Natural killer cell (primary cell): Measurements from ENCODE around the gene EGFR. TPM values are rescaled to one million over a fixed set of nuclear protein-coding genes. Genes with fewer than 3 reads are reported as not detected.

Experiments used
- ATAC-seq, 3 donors: fragments of 150-1000 bp in 2 of 3; fragments of 200-7000 bp in 1 of 3; cut with Tn5 transposase; 1 replicate in 1 of 3; 2 replicates in 2 of 3; pipeline ENCODE4 v1.10.0; 2021; ENCODE audit warnings: mild to moderate bottlenecking in 2 of 3, moderate library complexity in 2 of 3
- DNase-seq, 2 donors: peaks; one replicate each; pipeline versions ENCODE4 v3.0.0 to v3.0.0-alpha.2; 2013 to 2021; ENCODE audit warnings: mixed read lengths in 1 of 2
- H3K27ac ChIP-seq: one replicate; pipeline ENCODE4 v1.5.1; 2013; ENCODE audit warnings: mild to moderate bottlenecking, low read length
- H3K27me3 ChIP-seq: one replicate; pipeline ENCODE4 v1.6.1; 2013; ENCODE audit warnings: low read length; ENCODE audit not compliant: control insufficient read depth, insufficient read depth
- H3K36me3 ChIP-seq: one replicate; pipeline ENCODE4 v1.6.1; 2013; ENCODE audit warnings: low read length; ENCODE audit not compliant: control insufficient read depth, insufficient read depth
- H3K4me1 ChIP-seq: one replicate; pipeline ENCODE4 v1.6.1; 2013; ENCODE audit warnings: low read length; ENCODE audit not compliant: control insufficient read depth, insufficient read depth
- H3K4me3 ChIP-seq: one replicate; pipeline ENCODE4 v1.5.1; 2013; ENCODE audit warnings: low read length
- H3K9me3 ChIP-seq: one replicate; pipeline ENCODE4 v1.6.1; 2013; ENCODE audit warnings: low read length; ENCODE audit not compliant: control insufficient read depth, insufficient read depth
- H3K27ac Mint-ChIP-seq, 2 donors: one replicate each; pipeline ENCODE4 v1.8.0; 2022; ENCODE audit warnings: mild to moderate bottlenecking in 2 of 2, mixed read lengths in 2 of 2, moderate library complexity in 1 of 2
- H3K27me3 Mint-ChIP-seq, 2 donors: one replicate each; pipeline ENCODE4 v1.8.0; 2022; ENCODE audit warnings: low read depth in 2 of 2, mixed read lengths in 2 of 2
- H3K36me3 Mint-ChIP-seq: one replicate; pipeline ENCODE4 v1.8.0; 2022; ENCODE audit warnings: mixed read lengths
- H3K4me1 Mint-ChIP-seq, 2 donors: one replicate each; pipeline ENCODE4 v1.8.0; 2022; ENCODE audit warnings: mixed read lengths in 2 of 2
- H3K4me3 Mint-ChIP-seq: one replicate; pipeline ENCODE4 v1.8.0; 2022; ENCODE audit warnings: mild to moderate bottlenecking, moderate library complexity, mixed read lengths
- H3K9me3 Mint-ChIP-seq, 2 donors: one replicate each; pipeline ENCODE4 v1.8.0; 2022; ENCODE audit warnings: mixed read lengths in 2 of 2
- WGBS: methylation state at CpG from one replicate; pipeline ENCODE4 v1.1.7; 2013; ENCODE audit warnings: missing lambda C conversion rate; ENCODE audit not compliant: insufficient coverage; 5-methylcytosine and 5-hydroxymethylcytosine counted together
- intact Hi-C: fragments of 100-400 bp; cut with micrococcal nuclease; formaldehyde crosslinking; loops from one replicate; pipeline ENCODE4 v1.14.2; 2022
- total RNA-seq, 4 donors: library from RNA; stranded (reverse); fragments of 120-200 nt in 1 of 4; gene quantifications; one replicate each; pipeline versions ENCODE4 v1.2.3 to v1.2.4, GENCODE V29; 2013 to 2022
- TF ChIP-seq, protein P1 (sequence below): fragments of 200-600 bp; IDR thresholded peaks from one replicate; pipeline ENCODE4 v1.8.0; 2022; ENCODE audit warnings: antibody characterized with exemption

Gene EGFR
- total RNA-seq, 3 donors from 2014 or later (not counting 1 experiment from before 2014, with no cell fraction given): not detected

- ATAC-seq: no peak
- H3K4me3 Mint-ChIP-seq: no peak overlapping the region
- no peak overlapping the region for H3K27ac Mint-ChIP-seq
- intact Hi-C loops: no loop called here
- H3K4me1 Mint-ChIP-seq: peaks cover 0 to 4% of the 10 kb centered on the region in 2 donors
- H3K27me3 Mint-ChIP-seq: no peaks in the 10 kb centered on the region
- Histone ChIP-seq H3K4me1 (no peaks in the 10 kb centered on the region), H3K9me3 (no peaks in the 10 kb centered on the region), H3K4me3 (no peak overlapping the region), H3K36me3 (no peaks in the 10 kb centered on the region), H3K27me3 (no peaks in the 10 kb centered on the region), H3K27ac (no peak overlapping the region)
- no peak for DNase-seq
- H3K36me3 Mint-ChIP-seq: no peaks in the 10 kb centered on the region
- TF ChIP-seq, protein P1, sequence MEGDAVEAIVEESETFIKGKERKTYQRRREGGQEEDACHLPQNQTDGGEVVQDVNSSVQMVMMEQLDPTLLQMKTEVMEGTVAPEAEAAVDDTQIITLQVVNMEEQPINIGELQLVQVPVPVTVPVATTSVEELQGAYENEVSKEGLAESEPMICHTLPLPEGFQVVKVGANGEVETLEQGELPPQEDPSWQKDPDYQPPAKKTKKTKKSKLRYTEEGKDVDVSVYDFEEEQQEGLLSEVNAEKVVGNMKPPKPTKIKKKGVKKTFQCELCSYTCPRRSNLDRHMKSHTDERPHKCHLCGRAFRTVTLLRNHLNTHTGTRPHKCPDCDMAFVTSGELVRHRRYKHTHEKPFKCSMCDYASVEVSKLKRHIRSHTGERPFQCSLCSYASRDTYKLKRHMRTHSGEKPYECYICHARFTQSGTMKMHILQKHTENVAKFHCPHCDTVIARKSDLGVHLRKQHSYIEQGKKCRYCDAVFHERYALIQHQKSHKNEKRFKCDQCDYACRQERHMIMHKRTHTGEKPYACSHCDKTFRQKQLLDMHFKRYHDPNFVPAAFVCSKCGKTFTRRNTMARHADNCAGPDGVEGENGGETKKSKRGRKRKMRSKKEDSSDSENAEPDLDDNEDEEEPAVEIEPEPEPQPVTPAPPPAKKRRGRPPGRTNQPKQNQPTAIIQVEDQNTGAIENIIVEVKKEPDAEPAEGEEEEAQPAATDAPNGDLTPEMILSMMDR: no peak
- H3K9me3 Mint-ChIP-seq: peaks cover 0 to 11% of the 10 kb centered on the region in 2 donors
- 98% methylated on average over 3 of the region's 4 CpGs for WGBS
Observed at GRCh38 chr7:54992871-54993475, 25.8 kb upstream of the EGFR start.

DNA sequence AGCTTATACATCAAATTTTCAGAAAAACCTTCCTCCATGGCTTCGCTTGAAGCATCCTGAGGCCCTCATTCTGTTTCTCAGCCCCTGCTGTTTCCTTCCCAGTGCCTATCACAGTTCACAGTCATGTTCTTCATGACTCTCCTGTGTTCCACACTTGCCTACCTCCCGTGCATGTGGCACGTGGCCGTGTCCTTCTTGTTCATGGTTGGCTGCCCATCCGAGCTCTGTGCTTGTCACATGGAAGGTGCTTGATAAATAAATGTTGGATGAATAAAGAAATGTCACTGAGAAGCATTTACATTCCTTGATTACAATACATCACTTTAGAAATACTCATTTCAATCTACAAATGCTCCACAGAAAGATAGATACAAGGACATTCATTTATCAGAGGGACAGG, 23.7 kb upstream of the EGFR start:
- Mint-ChIP-seq H3K36me3 (no peaks in the 10 kb centered on the region), H3K27me3 (no peaks in the 10 kb centered on the region), H3K9me3 (peaks cover 0 to 11% of the 10 kb centered on the region in 2 donors), H3K4me1 (peaks cover 0 to 4% of the 10 kb centered on the region in 2 donors), H3K4me3 (no peak overlapping the region), H3K27ac (no peak overlapping the region)
- DNase-seq (no peak), ATAC-seq (no peak)
- Histone ChIP-seq H3K4me1 (no peaks in the 10 kb centered on the region), H3K27ac (no peak overlapping the region), H3K27me3 (no peaks in the 10 kb centered on the region), H3K9me3 (no peaks in the 10 kb centered on the region), H3K36me3 (no peaks in the 10 kb centered on the region), H3K4me3 (no peak overlapping the region)
- TF ChIP-seq, protein P1: no peak
- intact Hi-C loops: no loop called here
- WGBS: 98% methylated on average over 4 of the region's 5 CpGs

GRCh38 chr7:54995610-54996363, 23.0 kb upstream of the EGFR start:
- H3K27ac ChIP-seq: no peak overlapping the region
- Mint-ChIP-seq H3K27ac (no peak overlapping the region), H3K36me3 (no peaks in the 10 kb centered on the region), H3K4me3 (no peak overlapping the region), H3K27me3 (no peaks in the 10 kb centered on the region), H3K4me1 (peaks cover 0 to 4% of the 10 kb centered on the region in 2 donors), H3K9me3 (peaks cover 2 to 11% of the 10 kb centered on the region in 2 donors)
- no peaks in the 10 kb centered on the region for H3K9me3 ChIP-seq
- no peaks in the 10 kb centered on the region for H3K27me3 ChIP-seq
- intact Hi-C loops: no loop called here
- no peaks in the 10 kb centered on the region for H3K4me1 ChIP-seq
- H3K4me3 ChIP-seq: no peak overlapping the region
- DNase-seq: peak in 1 of 2 donors; percentile 33
- TF ChIP-seq, protein P1: no peak
- no peak for ATAC-seq
- 51% methylated on average over 5 of the region's 5 CpGs for WGBS
- H3K36me3 ChIP-seq: no peaks in the 10 kb centered on the region
